Endothelial cell of umbilical vein (primary cell): ENCODE measurements around the gene TRMT6.

ENCODE experiments used
- FOS ChIP-seq: IDR thresholded peaks from 2 replicates; pipeline ENCODE4 v1.6.1; 2011; ENCODE audit warnings: mild to moderate bottlenecking, low read length, moderate library complexity, borderline replicate concordance; ENCODE audit not compliant: insufficient read depth
- POLR2A ChIP-seq: IDR thresholded peaks from 2 replicates; pipeline ENCODE4 v1.6.1; 2012; ENCODE audit warnings: low read depth, mild to moderate bottlenecking, control low read depth, low read length
- TF ChIP-seq, protein P1 (sequence below), 2 donors: IDR thresholded peaks; 1 replicate in 1 of 2; 2 replicates in 1 of 2; pipeline ENCODE4 v1.5.1; 2011; ENCODE audit warnings: low read length in 2 of 2, mild to moderate bottlenecking in 2 of 2, moderate library complexity in 2 of 2, control low read depth in 1 of 2, inconsistent platforms in 1 of 2, low read depth in 1 of 2; ENCODE audit not compliant: insufficient read depth in 1 of 2; ENCODE audit errors: extremely low read depth in 1 of 2

DNA sequence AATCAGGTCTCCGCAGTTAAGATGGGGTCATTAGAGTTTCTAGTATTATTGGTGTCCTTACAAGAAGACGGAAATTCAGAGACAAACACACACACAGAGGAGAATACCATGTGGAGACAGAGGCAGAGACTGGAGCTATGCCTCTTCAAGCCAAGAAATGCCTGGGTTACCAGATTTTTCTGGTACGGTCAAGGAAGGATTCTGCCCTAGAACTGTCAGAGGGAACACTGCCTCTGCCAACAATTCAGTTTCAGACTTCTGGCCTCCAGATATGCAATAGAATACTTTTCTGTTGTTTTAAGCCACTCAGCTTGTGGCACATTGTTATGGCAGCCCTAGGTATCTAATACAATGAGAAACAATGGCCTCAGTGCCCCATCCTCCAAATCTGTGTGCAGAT lies 18.9 kb downstream of the TRMT6 start:
- TF ChIP-seq, protein P1, sequence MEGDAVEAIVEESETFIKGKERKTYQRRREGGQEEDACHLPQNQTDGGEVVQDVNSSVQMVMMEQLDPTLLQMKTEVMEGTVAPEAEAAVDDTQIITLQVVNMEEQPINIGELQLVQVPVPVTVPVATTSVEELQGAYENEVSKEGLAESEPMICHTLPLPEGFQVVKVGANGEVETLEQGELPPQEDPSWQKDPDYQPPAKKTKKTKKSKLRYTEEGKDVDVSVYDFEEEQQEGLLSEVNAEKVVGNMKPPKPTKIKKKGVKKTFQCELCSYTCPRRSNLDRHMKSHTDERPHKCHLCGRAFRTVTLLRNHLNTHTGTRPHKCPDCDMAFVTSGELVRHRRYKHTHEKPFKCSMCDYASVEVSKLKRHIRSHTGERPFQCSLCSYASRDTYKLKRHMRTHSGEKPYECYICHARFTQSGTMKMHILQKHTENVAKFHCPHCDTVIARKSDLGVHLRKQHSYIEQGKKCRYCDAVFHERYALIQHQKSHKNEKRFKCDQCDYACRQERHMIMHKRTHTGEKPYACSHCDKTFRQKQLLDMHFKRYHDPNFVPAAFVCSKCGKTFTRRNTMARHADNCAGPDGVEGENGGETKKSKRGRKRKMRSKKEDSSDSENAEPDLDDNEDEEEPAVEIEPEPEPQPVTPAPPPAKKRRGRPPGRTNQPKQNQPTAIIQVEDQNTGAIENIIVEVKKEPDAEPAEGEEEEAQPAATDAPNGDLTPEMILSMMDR (IDR thresholded peaks at IDR 0.05; ENCODE audit: extremely low read depth in 1 of 2, insufficient read depth in 1 of 2, low read depth in 1 of 2, low read length in 2 of 2), result no peak
- TF ChIP-seq POLR2A (no peak), FOS (no peak)
